HepG2 (cell line): ENCODE measurements around the gene KRTAP10-11. TPM values are rescaled to one million over a fixed set of nuclear protein-coding genes. Genes with fewer than 3 reads are reported as not detected.

Experiments
- ATAC-seq: fragments of 200-7000 bp; cut with Tn5 transposase; 3 replicates; pipeline ENCODE4 v1.9.1; 2020; ENCODE audit warnings: mild to moderate bottlenecking, moderate library complexity
- BruUV-seq: library from RNA; stranded (reverse); fragments of 400-500 nt; replicated peaks from 2 replicates; lab custom pipeline; 2021; lab: Mats Ljungman, UMichigan
- CTCF ChIA-PET: fragments of 300-600 bp; formaldehyde crosslinking; extraction: SDS; loops from one replicate; lab custom pipeline; 2021; ENCODE audit warnings: low total read pairs, inconsistent platforms, low intra/inter-chr PET ratio; lab: Yijun Ruan, JAX
- POLR2A ChIA-PET: fragments of 350-600 bp; sonication (Branson Sonifier 250); formaldehyde crosslinking; loops from one replicate; lab custom pipeline; 2020; ENCODE audit warnings: antibody characterized with exemption, inconsistent platforms; lab: Yijun Ruan, JAX
- DNase-seq: peaks from one replicate; pipeline ENCODE4 v3.0.0-alpha.2; 2015; ENCODE audit warnings: low spot score
- FAIRE-seq: peaks from 3 replicates; lab custom pipeline; 2011; peaks lifted over from hg19 to GRCh38; lab: Jason Lieb, UNC
- H2AFZ ChIP-seq: one replicate; pipeline ENCODE4 v1.6.1; 2011; ENCODE audit warnings: low read length, inconsistent platforms
- H3K27ac ChIP-seq: fragments of 300-600 bp; 3 replicates; pipeline ENCODE4 v1.8.0; 2011; ENCODE audit warnings: mixed run types, mild to moderate bottlenecking, mixed read lengths, low read length, inconsistent platforms; ENCODE audit not compliant: insufficient read depth; ENCODE audit errors: extremely low read length
- H3K27me3 ChIP-seq, 2 experiments: fragments of 200-600 bp in 1 of 2; 2 replicates in 1 of 2; 3 replicates in 1 of 2; pipeline versions ENCODE4 v1.6.0 to v1.8.0; 2011; ENCODE audit warnings: low read length in 2 of 2, mild to moderate bottlenecking in 2 of 2, moderate library complexity in 2 of 2, inconsistent platforms in 1 of 2; ENCODE audit not compliant: insufficient read depth in 2 of 2, control insufficient read depth in 1 of 2
- H3K36me3 ChIP-seq, 2 experiments: fragments of 200-600 bp in 1 of 2; replicated peaks in 1 of 2; 2 replicates in 1 of 2; 3 replicates in 1 of 2; pipeline versions ENCODE4 v1.5.1 to v1.8.0; 2011; ENCODE audit warnings: low read length in 2 of 2, inconsistent platforms in 1 of 2; ENCODE audit not compliant: insufficient read depth in 2 of 2, control insufficient read depth in 1 of 2
- H3K4me1 ChIP-seq: 2 replicates; pipeline ENCODE4 v1.5.1; 2012; ENCODE audit warnings: low read length, inconsistent platforms; ENCODE audit not compliant: insufficient read depth
- H3K4me2 ChIP-seq: 2 replicates; pipeline ENCODE4 v1.6.0; 2011; ENCODE audit warnings: low read depth, low read length, inconsistent platforms
- H3K4me3 ChIP-seq, 3 experiments: fragments of 200-600 bp in 1 of 3; sonication (generic), shearing (Covaris generic) in 1 of 3; replicated peaks in 1 of 3; 2 replicates each; pipeline ENCODE4 v1.5.1; 2011 to 2016; ENCODE audit warnings: low read length in 3 of 3, inconsistent platforms in 2 of 3, low read depth in 2 of 3, mild to moderate bottlenecking in 2 of 3, control low read depth in 1 of 3, mixed read lengths in 1 of 3; ENCODE audit not compliant: insufficient read depth in 1 of 3
- H3K79me2 ChIP-seq: one replicate; pipeline ENCODE4 v1.6.1; 2011; ENCODE audit warnings: low read length, inconsistent platforms; ENCODE audit not compliant: insufficient read depth
- H3K9ac ChIP-seq: 2 replicates; pipeline ENCODE4 v1.6.0; 2011; ENCODE audit warnings: mild to moderate bottlenecking, low read depth, low read length, inconsistent platforms; ENCODE audit not compliant: insufficient read depth
- H3K9me3 ChIP-seq: 2 replicates; pipeline ENCODE4 v1.5.1; 2012; ENCODE audit warnings: mild to moderate bottlenecking, low read length
- H4K20me1 ChIP-seq: 2 replicates; pipeline ENCODE4 v1.6.0; 2011; ENCODE audit warnings: inconsistent platforms, mild to moderate bottlenecking, low read length, moderate library complexity; ENCODE audit not compliant: insufficient read depth
- DMTF1 ChIP-seq: sonication (generic); formaldehyde crosslinking; IDR thresholded peaks from 2 replicates; pipeline ENCODE4 v1.4.0; 2020; ENCODE audit warnings: mild to moderate bottlenecking, missing genetic modification reagents
- ELF1 ChIP-seq: sonication (generic); formaldehyde crosslinking; IDR thresholded peaks from 2 replicates; pipeline ENCODE4 v1.4.0; 2020; ENCODE audit warnings: missing genetic modification reagents
- GZF1 ChIP-seq: sonication (generic); formaldehyde crosslinking; IDR thresholded peaks from 2 replicates; pipeline ENCODE4 v1.5.1; 2020; ENCODE audit warnings: mild to moderate bottlenecking, missing genetic modification reagents
- ISL2 ChIP-seq: sonication (generic); formaldehyde crosslinking; IDR thresholded peaks from 2 replicates; pipeline ENCODE4 v1.5.0; 2020; ENCODE audit warnings: missing genetic modification reagents
- LRRFIP1 ChIP-seq: sonication (generic); formaldehyde crosslinking; conservative IDR thresholded peaks from 2 replicates; pipeline ENCODE4 v1.4.0; 2020; ENCODE audit warnings: missing genetic modification reagents
- MAFG ChIP-seq: sonication (generic); formaldehyde crosslinking; IDR thresholded peaks from 2 replicates; pipeline ENCODE4 v1.5.1; 2020; ENCODE audit warnings: mild to moderate bottlenecking, missing genetic modification reagents
- ZNF160 ChIP-seq: sonication (generic); formaldehyde crosslinking; IDR thresholded peaks from 2 replicates; pipeline ENCODE4 v1.8.0; 2022; ENCODE audit warnings: mild to moderate bottlenecking, inconsistent platforms, missing genetic modification reagents
- ZNF468 ChIP-seq: sonication (generic); formaldehyde crosslinking; IDR thresholded peaks from 2 replicates; pipeline ENCODE4 v1.8.0; 2022; ENCODE audit warnings: mild to moderate bottlenecking, moderate library complexity, missing genetic modification reagents
- ZNF562 ChIP-seq: sonication (generic); formaldehyde crosslinking; IDR thresholded peaks from 2 replicates; pipeline ENCODE4 v1.8.0; 2022; ENCODE audit warnings: missing genetic modification reagents, borderline replicate concordance
- ZNF839 ChIP-seq: sonication (generic); formaldehyde crosslinking; IDR thresholded peaks from 2 replicates; pipeline ENCODE4 v1.4.0; 2020; ENCODE audit warnings: missing genetic modification reagents, mild to moderate bottlenecking, borderline replicate concordance
- whole genome bisulfite sequencing: methylation state at CpG from one replicate; pipeline ENCODE4 v1.1.6; 2017; ENCODE audit warnings: low lambda C conversion rate; 5-methylcytosine and 5-hydroxymethylcytosine counted together
- in situ Hi-C: cut with HindIII; loops from 2 replicates; pipeline ENCODE4 v1.10.0; 2017; ENCODE audit warnings: low pct_unique_long_range_greater_than_20kb; ENCODE audit not compliant: extremely low pct_ligation_motif_present
- intact Hi-C: fragments of 100-400 bp; cut with micrococcal nuclease; formaldehyde crosslinking; loops from one replicate; pipeline ENCODE4 v1.10.0; 2022; ENCODE audit not compliant: unreplicated experiment
- polyA plus RNA-seq, 8 experiments: library from polyadenylated mRNA; depleted of rRNA in 3 of 8; stranded (reverse) in 7 of 8; unstranded in 1 of 8; fragments of >200 nt; fragmentation: Illumina TruSeq in 4 of 8; extraction: Trizol in 4 of 8; gene quantifications; 2 replicates each; pipeline versions ENCODE4 v1.2.1 to v1.2.3, GENCODE V29; 2011 to 2016; ENCODE audit warnings: low read depth in 4 of 8, missing spikeins in 1 of 8, mixed read lengths in 1 of 8; ENCODE audit not compliant: insufficient read depth in 1 of 8
- total RNA-seq, 5 experiments: library from RNA; depleted of rRNA; stranded (reverse); fragments of >200 nt; fragmentation: Illumina TruSeq; extraction: Trizol; gene quantifications; 2 replicates each; pipeline ENCODE4 v1.2.3, GENCODE V29; 2016; ENCODE audit warnings: low read depth in 1 of 5

KRTAP10-11 gene
- total and polyA plus RNA-seq, 2 of the 13 experiments (the other 11 are each of a cell fraction or from before 2014, with no cell fraction given) = not detected

- H3K9ac ChIP-seq = no peak overlapping the region
- CTCF ChIA-PET = no interaction called here
- POLR2A ChIA-PET = no interaction called here
- no peak overlapping the region for H3K27ac ChIP-seq
- no peaks in the 10 kb centered on the region for H3K36me3 ChIP-seq
- no peak overlapping the region for H2AFZ ChIP-seq
- peaks cover 0 to 3% of the 10 kb centered on the region in 2 experiments; a peak in 1 of 5 replicates for H3K27me3 ChIP-seq
- FAIRE-seq (no peak), DNase-seq (no peak), ATAC-seq (no peak)
- intact Hi-C loops (no loop called here), in situ Hi-C loops (no loop called here)
- H3K9me3 ChIP-seq = peaks cover 7% of the 10 kb centered on the region
- no CpG with 5 or more reads among the region's 3 CpGs for WGBS
- TF ChIP-seq LRRFIP1 (no peak), ZNF562 (CRISPR knock-in tag) (no peak), MAFG (CRISPR knock-in tag) (no peak), ISL2 (CRISPR knock-in tag) (no peak)
- no peaks in the 10 kb centered on the region for H4K20me1 ChIP-seq
- BruUV-seq = no TSS peak
- H3K4me1 ChIP-seq = no peaks in the 10 kb centered on the region
- H3K4me2 ChIP-seq = no peak overlapping the region
- H3K4me3 ChIP-seq = no peak overlapping the region
- H3K79me2 ChIP-seq = no peaks in the 10 kb centered on the region
Measured at GRCh38 chr21:44670642-44671432, 24.6 kb downstream of the KRTAP10-11 start.

DNA sequence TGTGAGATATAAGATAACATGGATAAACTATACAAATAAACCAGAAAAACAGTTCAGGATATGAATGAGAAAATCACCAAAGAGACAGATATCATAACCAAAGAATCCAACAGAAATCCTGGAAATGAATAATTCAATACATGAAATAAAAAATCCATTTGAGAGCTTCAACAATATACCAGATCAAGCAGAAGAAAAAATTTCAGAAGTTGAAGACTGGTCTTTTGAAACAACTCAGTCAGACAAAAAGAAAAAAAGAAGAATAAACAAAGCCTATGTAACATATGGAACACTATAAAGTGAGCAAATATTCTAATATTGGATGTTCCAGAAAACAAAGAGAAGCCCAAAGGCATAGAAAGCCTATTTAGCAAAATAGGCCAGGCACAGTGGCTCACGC, 25.7 kb downstream of the KRTAP10-11 start:
- H3K79me2 ChIP-seq = no peaks in the 10 kb centered on the region
- ChIA-PET CTCF (no interaction called here), POLR2A (no interaction called here)

More for the DNA sequence above, 25.7 kb downstream of the KRTAP10-11 start:
- WGBS = 7% methylated on average over 1 of the region's 1 CpG
- in situ Hi-C loops (no loop called here), intact Hi-C loops (no loop called here)
- ATAC-seq = no peak
- no peak for TF ChIP-seq ZNF468 (CRISPR knock-in tag)
- TF ChIP-seq ZNF160 (CRISPR knock-in tag) = peak; percentile 79; the same call in 1 of the 2 replicates
- TF ChIP-seq DMTF1 (CRISPR knock-in tag) = no peak
- no peak for TF ChIP-seq GZF1 (CRISPR knock-in tag)
- no peak for TF ChIP-seq ZNF839
- TF ChIP-seq ELF1 (CRISPR knock-in tag) = no peak
- no peak for DNase-seq
- Histone ChIP-seq H3K36me3 (no peaks in the 10 kb centered on the region), H3K27ac (no peak overlapping the region), H3K4me3 (no peak overlapping the region), H3K9me3 (peaks cover 7% of the 10 kb centered on the region), H3K9ac (no peak overlapping the region), H3K4me2 (no peak overlapping the region), H3K4me1 (no peaks in the 10 kb centered on the region), H2AFZ (no peak overlapping the region), H3K27me3 (peaks cover 0 to 14% of the 10 kb centered on the region in 2 experiments; a peak in 2 of 5 replicates), H4K20me1 (no peaks in the 10 kb centered on the region)
- BruUV-seq = no TSS peak
- FAIRE-seq = no peak
